Keratinocyte (primary cell): ENCODE measurements around the gene IREB2. TPM values are rescaled to one million over a fixed set of nuclear protein-coding genes. Genes with fewer than 3 reads are reported as not detected.

Experiments
- DNase-seq: peaks from one replicate; pipeline ENCODE4 v3.0.0-alpha.2; 2011; ENCODE audit warnings: low read depth, missing footprints, low spot score
- FAIRE-seq: peaks from 2 replicates; lab custom pipeline; 2011; peaks lifted over from hg19 to GRCh38; lab: Jason Lieb, UNC
- H2AFZ ChIP-seq: 2 replicates; pipeline ENCODE4 v1.6.0; 2012; ENCODE audit warnings: low read length, control low read depth, inconsistent platforms; ENCODE audit not compliant: control insufficient read depth
- H3K27ac ChIP-seq: 2 replicates; pipeline ENCODE4 v1.5.1; 2011; ENCODE audit warnings: low read length; ENCODE audit not compliant: control insufficient read depth, insufficient read depth
- H3K27me3 ChIP-seq: 3 replicates; pipeline ENCODE4 v1.6.0; 2011; ENCODE audit warnings: low read length; ENCODE audit not compliant: control insufficient read depth, insufficient read depth; ENCODE audit errors: extremely low read depth
- H3K36me3 ChIP-seq, 2 experiments: 2 replicates in 1 of 2; 3 replicates in 1 of 2; pipeline ENCODE4 v1.5.1; 2011; ENCODE audit warnings: low read length in 2 of 2, mild to moderate bottlenecking in 1 of 2; ENCODE audit not compliant: control insufficient read depth in 2 of 2, insufficient read depth in 2 of 2; ENCODE audit errors: extremely low read depth in 1 of 2
- H3K4me1 ChIP-seq: 3 replicates; pipeline ENCODE4 v1.5.1; 2011; ENCODE audit warnings: low read length; ENCODE audit not compliant: control insufficient read depth, insufficient read depth; ENCODE audit errors: extremely low read depth
- H3K4me2 ChIP-seq: 3 replicates; pipeline ENCODE4 v1.6.0; 2011; ENCODE audit warnings: low read depth, low read length; ENCODE audit not compliant: control insufficient read depth, insufficient read depth; ENCODE audit errors: extremely low read depth
- H3K4me3 ChIP-seq, 3 experiments: fragments of 200-600 bp in 1 of 3; sonication (generic) in 1 of 3; 2 replicates in 2 of 3; 3 replicates in 1 of 3; pipeline ENCODE4 v1.5.1; 2011 to 2016; ENCODE audit warnings: low read length in 3 of 3, mild to moderate bottlenecking in 3 of 3, control low read depth in 2 of 3, inconsistent platforms in 1 of 3, low read depth in 1 of 3, mixed read lengths in 1 of 3, mixed run types in 1 of 3, moderate library complexity in 1 of 3; ENCODE audit not compliant: control insufficient read depth in 2 of 3, insufficient read depth in 2 of 3; ENCODE audit errors: extremely low read depth in 1 of 3
- H3K79me2 ChIP-seq: 2 replicates; pipeline ENCODE4 v1.6.0; 2012; ENCODE audit warnings: low read length; ENCODE audit not compliant: control insufficient read depth, insufficient read depth
- H3K9ac ChIP-seq: 3 replicates; pipeline ENCODE4 v1.6.0; 2011; ENCODE audit warnings: low read length; ENCODE audit not compliant: control insufficient read depth, insufficient read depth; ENCODE audit errors: extremely low read depth
- H3K9me1 ChIP-seq: 3 replicates; pipeline ENCODE4 v1.6.0; 2011; ENCODE audit warnings: low read length; ENCODE audit not compliant: control insufficient read depth, insufficient read depth; ENCODE audit errors: extremely low read depth
- H3K9me3 ChIP-seq: 2 replicates; pipeline ENCODE4 v1.5.1; 2012; ENCODE audit warnings: low read depth, low read length; ENCODE audit not compliant: control insufficient read depth
- H4K20me1 ChIP-seq: 3 replicates; pipeline ENCODE4 v1.6.0; 2011; ENCODE audit warnings: low read length; ENCODE audit not compliant: control insufficient read depth, insufficient read depth; ENCODE audit errors: extremely low read depth
- EZH2 ChIP-seq: IDR thresholded peaks from one replicate; pipeline ENCODE4 v1.6.1; 2012; ENCODE audit warnings: inconsistent platforms, mild to moderate bottlenecking, low read length, moderate library complexity
- dilution Hi-C: fragments of 300-500 bp; cut with MboI; formaldehyde crosslinking; loops from one replicate; pipeline ENCODE4 v1.7.0; 2020; ENCODE audit warnings: low sequenced_read_pairs; ENCODE audit not compliant: extremely low pct_ligation_motif_present
- polyA plus RNA-seq, 5 experiments: library from polyadenylated mRNA; depleted of rRNA in 3 of 5; stranded (reverse) in 3 of 5; stranded (forward) in 1 of 5; unstranded in 1 of 5; fragments of >200 nt; gene quantifications; 1 replicate in 1 of 5; 2 replicates in 3 of 5; 3 replicates in 1 of 5; pipeline versions ENCODE4 v1.2.1 to v1.2.3, GENCODE V29; 2011 to 2012; ENCODE audit warnings: missing spikeins in 2 of 5, low read depth in 1 of 5, low replicate concordance in 1 of 5
- TF ChIP-seq, protein P1 (sequence below), 3 experiments: IDR thresholded peaks in 1 of 3; conservative IDR thresholded peaks in 1 of 3; optimal IDR thresholded peaks in 1 of 3; 2 replicates in 2 of 3; 3 replicates in 1 of 3; pipeline versions ENCODE3 to v1.5.1; 2011; ENCODE audit warnings: low read length in 3 of 3, mild to moderate bottlenecking in 3 of 3, moderate library complexity in 2 of 3, control low read depth in 1 of 3, inconsistent platforms in 1 of 3; ENCODE audit not compliant: insufficient read depth in 2 of 3; ENCODE audit errors: extremely low read depth in 1 of 3

Gene IREB2
- polyA plus RNA-seq, 1 donor (not counting 4 experiments of a cell fraction or from before 2014, with no cell fraction given) = 20.5 TPM

DNA sequence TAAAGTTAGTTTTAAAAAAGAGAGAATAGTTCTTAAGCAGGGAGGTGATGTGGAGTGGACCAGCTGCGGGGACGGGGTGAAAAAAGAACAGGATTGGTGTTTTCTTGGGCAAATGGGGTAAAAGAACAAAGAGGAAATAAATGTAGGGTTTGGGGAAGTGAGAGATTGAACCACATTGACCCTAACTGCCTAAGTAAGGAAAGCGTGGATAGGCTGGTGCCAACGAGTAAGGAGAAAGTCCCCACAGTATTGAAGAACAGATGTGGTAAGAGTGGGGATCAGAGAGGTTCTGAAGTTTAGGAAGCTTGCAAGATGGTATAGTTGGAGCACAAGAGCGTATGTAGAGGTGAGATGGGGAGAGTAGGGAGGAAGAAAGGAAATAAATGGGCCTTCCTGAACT, 17.0 kb downstream of the IREB2 start:
- Histone ChIP-seq H4K20me1 (no peaks in the 10 kb centered on the region), H3K79me2 (peaks cover 96% of the 10 kb centered on the region), H3K27ac (no peak overlapping the region), H3K9me3 (no peaks in the 10 kb centered on the region), H3K27me3 (no peaks in the 10 kb centered on the region), H2AFZ (no peak overlapping the region), H3K9me1 (peaks cover 4% of the 10 kb centered on the region), H3K36me3 (peaks cover 0 to 4% of the 10 kb centered on the region in 2 experiments), H3K9ac (no peak overlapping the region), H3K4me1 (peaks cover 9% of the 10 kb centered on the region), H3K4me2 (no peak overlapping the region), H3K4me3 (no peak overlapping the region)
- TF ChIP-seq, protein P1, sequence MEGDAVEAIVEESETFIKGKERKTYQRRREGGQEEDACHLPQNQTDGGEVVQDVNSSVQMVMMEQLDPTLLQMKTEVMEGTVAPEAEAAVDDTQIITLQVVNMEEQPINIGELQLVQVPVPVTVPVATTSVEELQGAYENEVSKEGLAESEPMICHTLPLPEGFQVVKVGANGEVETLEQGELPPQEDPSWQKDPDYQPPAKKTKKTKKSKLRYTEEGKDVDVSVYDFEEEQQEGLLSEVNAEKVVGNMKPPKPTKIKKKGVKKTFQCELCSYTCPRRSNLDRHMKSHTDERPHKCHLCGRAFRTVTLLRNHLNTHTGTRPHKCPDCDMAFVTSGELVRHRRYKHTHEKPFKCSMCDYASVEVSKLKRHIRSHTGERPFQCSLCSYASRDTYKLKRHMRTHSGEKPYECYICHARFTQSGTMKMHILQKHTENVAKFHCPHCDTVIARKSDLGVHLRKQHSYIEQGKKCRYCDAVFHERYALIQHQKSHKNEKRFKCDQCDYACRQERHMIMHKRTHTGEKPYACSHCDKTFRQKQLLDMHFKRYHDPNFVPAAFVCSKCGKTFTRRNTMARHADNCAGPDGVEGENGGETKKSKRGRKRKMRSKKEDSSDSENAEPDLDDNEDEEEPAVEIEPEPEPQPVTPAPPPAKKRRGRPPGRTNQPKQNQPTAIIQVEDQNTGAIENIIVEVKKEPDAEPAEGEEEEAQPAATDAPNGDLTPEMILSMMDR (optimal IDR thresholded peaks at IDR 0.05 in 1 of 3, IDR thresholded peaks at IDR 0.05 in 1 of 3, conservative IDR thresholded peaks at IDR 0.05 in 1 of 3; ENCODE audit: extremely low read depth in 1 of 3, insufficient read depth in 2 of 3, low read length in 3 of 3) = no peak
- no peak for TF ChIP-seq EZH2
- dilution Hi-C loops = no loop called here
- DNase-seq (no peak), FAIRE-seq (no peak)

DNA sequence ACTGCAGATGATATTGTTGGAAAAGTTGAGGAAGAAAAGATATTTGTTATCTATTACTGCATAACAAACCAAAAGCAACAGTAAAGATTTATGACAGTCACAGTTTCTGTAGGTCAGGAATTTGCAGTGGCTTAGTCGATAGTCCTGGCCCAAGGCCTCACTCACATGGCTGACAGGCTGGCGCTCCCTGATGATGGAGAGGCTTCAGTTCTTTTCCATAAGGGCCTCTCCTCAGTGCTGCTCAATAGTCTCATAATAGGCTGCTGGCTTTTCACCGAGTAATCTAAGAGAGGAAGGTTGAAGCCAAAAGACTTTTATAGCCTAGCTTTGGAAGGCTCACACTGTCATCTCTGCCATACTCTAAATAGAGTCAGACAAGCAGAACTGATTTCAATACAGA, 17.7 kb downstream of the IREB2 start:
- H3K9me1 ChIP-seq = peaks cover 4% of the 10 kb centered on the region
- peaks cover 5% of the 10 kb centered on the region for H3K4me1 ChIP-seq
- H3K9ac ChIP-seq = no peak overlapping the region
- peaks cover 95% of the 10 kb centered on the region for H3K79me2 ChIP-seq
- H2AFZ ChIP-seq = no peak overlapping the region
- peaks cover under 1 to 3% of the 10 kb centered on the region in 2 experiments for H3K36me3 ChIP-seq
- H3K4me2 ChIP-seq = no peak overlapping the region
- H3K4me3 ChIP-seq = no peak overlapping the region
- TF ChIP-seq, protein P1 (optimal IDR thresholded peaks at IDR 0.05 in 1 of 3, IDR thresholded peaks at IDR 0.05 in 1 of 3, conservative IDR thresholded peaks at IDR 0.05 in 1 of 3; ENCODE audit: extremely low read depth in 1 of 3, insufficient read depth in 2 of 3, low read length in 3 of 3) = no peak
- no peak for TF ChIP-seq EZH2
- no peaks in the 10 kb centered on the region for H3K27me3 ChIP-seq
- no peak for FAIRE-seq
- no peak overlapping the region for H3K27ac ChIP-seq
- H4K20me1 ChIP-seq = no peaks in the 10 kb centered on the region
- dilution Hi-C loops = no loop called here
- H3K9me3 ChIP-seq = no peaks in the 10 kb centered on the region
- DNase-seq = no peak
